Cardiac muscle cell (in vitro differentiated cells and primary cell): ENCODE measurements around the gene ADRB1. TPM values are rescaled to one million over a fixed set of nuclear protein-coding genes. Genes with fewer than 3 reads are reported as not detected.

Experiments used
- DNase-seq, 2 donors: peaks; one replicate each; pipeline versions ENCODE4 v3.0.0 to v3.0.0-alpha.2; 2010 to 2017; ENCODE audit warnings: low read depth in 1 of 2, low spot score in 1 of 2
- H3K27ac ChIP-seq: fragments of 200-600 bp; sonication (generic); 2 replicates; pipeline ENCODE4 v1.5.1; 2016
- H3K27me3 ChIP-seq: fragments of 200-600 bp; sonication (generic); 2 replicates; pipeline ENCODE4 v1.6.0; 2016; ENCODE audit warnings: control low read depth
- H3K36me3 ChIP-seq: fragments of 200-600 bp; sonication (generic); 2 replicates; pipeline ENCODE4 v1.5.1; 2016; ENCODE audit warnings: control low read depth
- H3K4me1 ChIP-seq: fragments of 200-600 bp; sonication (generic); 2 replicates; pipeline ENCODE4 v1.8.1; 2017; ENCODE audit warnings: low read depth, mild to moderate bottlenecking, mixed run types
- H3K4me3 ChIP-seq: fragments of 200-600 bp; sonication (generic); 2 replicates; pipeline ENCODE4 v1.5.1; 2016; ENCODE audit warnings: mild to moderate bottlenecking
- H3K9me3 ChIP-seq: fragments of 200-600 bp; sonication (generic); 2 replicates; pipeline ENCODE4 v1.5.1; 2017; ENCODE audit warnings: low read depth, mild to moderate bottlenecking, control low read depth
- polyA plus RNA-seq: library from polyadenylated mRNA; unstranded; fragments of >200 nt; fragmentation: Nextera tagmentation; extraction: Ambion mirVana; gene quantifications from 2 replicates; pipeline ENCODE4 v1.2.1, GENCODE V29; 2016
- total RNA-seq: library from RNA; depleted of rRNA; stranded (reverse); fragments of >200 nt; gene quantifications from 2 replicates; pipeline ENCODE4 v1.2.3, GENCODE V29; 2016
- TF ChIP-seq, protein P1 (sequence below): IDR thresholded peaks from 2 replicates; pipeline ENCODE4 v1.5.1; 2012; ENCODE audit warnings: low read depth, mild to moderate bottlenecking, low read length

Gene ADRB1
- total and polyA plus RNA-seq, 2 experiments from 2014 or later, result 0.28 to 0.69 TPM

DNA sequence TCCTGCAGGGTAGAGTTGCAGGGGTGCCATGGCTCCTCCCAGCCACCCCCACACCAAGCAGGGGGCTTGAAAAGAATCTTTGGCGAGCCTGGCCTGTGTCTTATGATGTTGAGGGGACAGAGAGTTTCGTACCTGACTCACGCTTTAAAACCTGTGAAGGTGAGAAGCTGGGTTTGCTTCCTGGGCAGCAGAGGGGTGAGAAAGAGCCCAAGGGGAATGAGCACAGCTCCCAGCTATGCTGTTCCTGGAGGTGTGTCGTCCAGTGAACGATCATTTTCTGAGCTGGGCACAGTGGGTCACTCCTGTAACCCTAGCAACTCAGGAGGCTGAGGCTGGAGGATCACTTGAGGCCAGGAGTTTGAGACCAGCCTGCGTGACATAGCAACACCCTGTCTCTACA, 13.5 kb upstream of the ADRB1 start:
- H3K4me3 ChIP-seq, result no peak overlapping the region
- H3K27me3 ChIP-seq, result no peaks in the 10 kb centered on the region
- H3K36me3 ChIP-seq, result no peaks in the 10 kb centered on the region
- H3K4me1 ChIP-seq, result peaks cover 10% of the 10 kb centered on the region
- no peaks in the 10 kb centered on the region for H3K9me3 ChIP-seq
- TF ChIP-seq, protein P1, sequence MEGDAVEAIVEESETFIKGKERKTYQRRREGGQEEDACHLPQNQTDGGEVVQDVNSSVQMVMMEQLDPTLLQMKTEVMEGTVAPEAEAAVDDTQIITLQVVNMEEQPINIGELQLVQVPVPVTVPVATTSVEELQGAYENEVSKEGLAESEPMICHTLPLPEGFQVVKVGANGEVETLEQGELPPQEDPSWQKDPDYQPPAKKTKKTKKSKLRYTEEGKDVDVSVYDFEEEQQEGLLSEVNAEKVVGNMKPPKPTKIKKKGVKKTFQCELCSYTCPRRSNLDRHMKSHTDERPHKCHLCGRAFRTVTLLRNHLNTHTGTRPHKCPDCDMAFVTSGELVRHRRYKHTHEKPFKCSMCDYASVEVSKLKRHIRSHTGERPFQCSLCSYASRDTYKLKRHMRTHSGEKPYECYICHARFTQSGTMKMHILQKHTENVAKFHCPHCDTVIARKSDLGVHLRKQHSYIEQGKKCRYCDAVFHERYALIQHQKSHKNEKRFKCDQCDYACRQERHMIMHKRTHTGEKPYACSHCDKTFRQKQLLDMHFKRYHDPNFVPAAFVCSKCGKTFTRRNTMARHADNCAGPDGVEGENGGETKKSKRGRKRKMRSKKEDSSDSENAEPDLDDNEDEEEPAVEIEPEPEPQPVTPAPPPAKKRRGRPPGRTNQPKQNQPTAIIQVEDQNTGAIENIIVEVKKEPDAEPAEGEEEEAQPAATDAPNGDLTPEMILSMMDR, result no peak
- no peak overlapping the region for H3K27ac ChIP-seq
- no peak for DNase-seq

DNA sequence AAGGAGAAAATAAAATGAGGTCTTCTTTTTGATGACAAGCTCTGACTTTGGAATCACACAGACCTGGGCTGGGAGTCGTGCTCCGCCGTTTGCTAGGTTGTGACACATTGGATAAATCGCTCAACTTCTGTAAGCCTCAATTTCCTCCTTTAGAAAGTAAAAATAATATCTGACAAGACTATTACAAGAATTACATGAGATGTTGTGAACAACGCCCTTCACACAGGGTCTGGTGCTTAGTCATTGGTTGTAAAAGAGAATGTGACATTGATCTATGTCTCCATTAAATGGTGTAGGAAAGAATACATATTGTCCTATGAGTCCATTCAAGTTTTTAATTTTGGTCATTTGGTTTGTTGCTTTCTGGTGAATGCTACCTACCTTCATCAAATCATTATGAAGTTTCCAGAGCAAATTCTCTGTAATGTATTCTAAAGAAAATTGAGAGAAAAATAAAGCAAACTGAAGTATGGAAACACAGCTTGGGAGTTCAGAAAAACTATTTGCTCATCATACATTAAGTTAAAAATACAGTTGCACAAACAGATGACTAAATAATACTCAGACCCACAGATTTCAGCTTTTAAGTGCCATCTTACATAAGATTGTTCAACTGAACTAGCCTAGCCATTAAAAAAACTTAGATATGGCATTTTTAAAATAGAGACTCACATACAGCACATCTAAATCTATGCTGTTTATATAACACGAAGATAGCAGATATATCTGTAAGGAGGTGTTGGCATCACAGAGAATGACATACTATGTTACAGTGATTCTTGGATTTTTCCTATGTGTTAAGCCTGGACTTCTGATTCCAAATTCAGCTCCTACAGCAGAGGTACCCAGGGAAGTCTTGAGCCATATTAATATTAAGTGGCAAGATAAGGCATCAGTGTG, 12.3 kb upstream of the ADRB1 start:
- no peak overlapping the region for H3K4me3 ChIP-seq
- TF ChIP-seq, protein P1, result no peak
- no peak for DNase-seq
- no peaks in the 10 kb centered on the region for H3K27me3 ChIP-seq
- H3K27ac ChIP-seq, result no peak overlapping the region
- peaks cover 7% of the 10 kb centered on the region for H3K4me1 ChIP-seq
- H3K9me3 ChIP-seq, result no peaks in the 10 kb centered on the region
- H3K36me3 ChIP-seq, result no peaks in the 10 kb centered on the region

DNA sequence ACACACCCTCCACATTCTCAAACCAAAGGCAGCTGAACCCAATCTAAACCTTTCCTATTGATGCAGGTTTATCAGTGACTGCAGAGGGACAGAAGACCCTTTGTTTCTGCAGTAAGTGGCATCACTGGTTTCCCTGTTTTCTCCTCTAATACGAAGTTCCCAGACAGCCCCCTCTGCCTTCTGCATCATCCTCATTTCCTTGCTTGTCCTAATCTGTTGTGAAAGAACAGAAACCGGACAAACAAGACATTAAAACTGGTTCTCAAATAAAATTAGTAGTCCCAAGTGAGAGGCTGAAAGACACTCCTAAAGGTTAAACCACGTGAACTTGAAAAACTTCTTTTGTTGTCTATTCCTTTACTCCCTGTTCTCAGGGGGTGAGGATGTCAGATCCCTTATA, 10.1 kb upstream of the ADRB1 start:
- H3K4me3 ChIP-seq, result no peak overlapping the region
- TF ChIP-seq, protein P1, result no peak

DNA sequence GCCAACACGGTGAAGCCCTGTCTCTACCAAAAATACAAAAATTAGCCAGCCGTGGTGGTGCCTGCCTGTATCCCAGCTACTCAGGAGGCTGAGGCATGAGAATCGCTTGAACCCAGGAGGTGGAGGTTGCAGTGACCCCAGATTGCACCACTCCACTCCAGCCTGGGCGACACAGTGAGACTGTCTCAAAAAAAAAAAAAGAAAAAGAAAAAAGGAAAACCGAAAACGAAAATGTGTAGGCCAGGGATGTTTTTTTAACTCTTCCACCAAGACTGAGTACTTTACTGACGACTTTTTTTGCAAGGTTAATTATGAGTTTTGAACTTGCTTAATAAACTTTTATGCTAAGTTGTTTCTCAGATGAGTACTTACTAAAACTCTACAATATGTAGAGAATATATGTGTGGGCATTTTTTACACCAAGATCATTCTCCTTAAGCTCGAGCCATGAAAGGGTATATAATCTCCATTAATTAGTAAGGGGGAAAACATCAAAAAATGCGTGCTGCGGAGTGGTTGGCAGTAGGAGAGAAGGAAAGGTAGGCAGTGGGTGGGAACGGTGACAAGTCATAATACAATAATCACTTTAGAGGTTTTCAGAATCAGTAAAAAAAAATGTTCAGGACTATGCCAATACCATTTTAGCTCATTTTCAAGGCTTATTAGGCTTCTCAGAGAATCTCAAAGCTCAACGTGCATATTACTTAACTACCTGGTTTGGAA, 8.6 kb upstream of the ADRB1 start:
- TF ChIP-seq, protein P1, result no peak
- no peaks in the 10 kb centered on the region for H3K9me3 ChIP-seq
- H3K36me3 ChIP-seq, result no peaks in the 10 kb centered on the region
- peaks cover 9% of the 10 kb centered on the region for H3K27me3 ChIP-seq
- H3K4me3 ChIP-seq, result no peak overlapping the region
- no peaks in the 10 kb centered on the region for H3K4me1 ChIP-seq
- no peak for DNase-seq
- H3K27ac ChIP-seq, result no peak overlapping the region

More for the DNA sequence above, 10.1 kb upstream of the ADRB1 start:
- no peak overlapping the region for H3K27ac ChIP-seq
- no peaks in the 10 kb centered on the region for H3K9me3 ChIP-seq
- H3K36me3 ChIP-seq, result no peaks in the 10 kb centered on the region
- no peak for DNase-seq
- H3K4me1 ChIP-seq, result no peaks in the 10 kb centered on the region
- H3K27me3 ChIP-seq, result peaks cover 1% of the 10 kb centered on the region

DNA sequence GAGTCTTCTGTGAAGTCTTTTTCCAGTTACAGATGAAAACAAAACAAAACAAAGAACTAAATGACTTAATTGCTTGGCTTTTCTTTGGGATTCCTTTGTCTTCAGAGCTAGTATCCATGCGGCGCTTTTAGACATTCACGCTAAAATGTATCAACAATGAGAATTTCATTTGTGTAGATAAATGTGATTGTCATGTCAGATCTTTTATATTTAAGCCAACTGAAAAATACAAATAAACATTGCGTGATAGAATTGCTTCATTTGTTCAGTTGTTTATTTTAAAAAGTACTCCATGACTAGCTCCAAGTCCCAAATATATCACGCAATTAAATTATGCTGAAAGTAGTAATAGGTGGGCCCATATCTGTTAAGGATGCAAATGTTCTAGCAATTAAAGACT, 7.9 kb upstream of the ADRB1 start:
- H3K36me3 ChIP-seq, result no peaks in the 10 kb centered on the region
- no peaks in the 10 kb centered on the region for H3K9me3 ChIP-seq
- no peak overlapping the region for H3K4me3 ChIP-seq
- no peak overlapping the region for H3K27ac ChIP-seq
- TF ChIP-seq, protein P1, result no peak
- no peaks in the 10 kb centered on the region for H3K4me1 ChIP-seq
- no peak for DNase-seq
- H3K27me3 ChIP-seq, result peaks cover 16% of the 10 kb centered on the region
